ENCODE measurements around the gene DHX8. TPM values are rescaled to one million over a fixed set of nuclear protein-coding genes. Genes with fewer than 3 reads are reported as not detected.
A peak's percentile ranks its signal among the peaks of the same experiment; 100 is the strongest.

DHX8 gene
- polyA plus RNA-seq, 1 experiment = 42.7 TPM

GRCh38 chr17:43554857-43555256 lies 71.1 kb downstream of the DHX8 start:
- no peak for DNase-seq (ENCODE audit: low read depth)
- no peak for TF ChIP-seq CTCF (IDR thresholded peaks at IDR 0.05; ENCODE audit: insufficient read depth, low read depth, low read length)
- ChIA-PET POLR2A (no interaction called here), CTCF (interaction anchor here (0.6 to 2.9 kb wide), 4 partner anchors 7 to 119 kb away, joined by 3 to 10 read pairs (median 4); no protein-coding TSS in a partner anchor)
- H3K27me3 ChIP-seq (ENCODE audit: control insufficient read depth, insufficient read depth, low read length) = no peaks in the 10 kb centered on the region
- no peak overlapping the region for H3K4me3 ChIP-seq (ENCODE audit: low read depth, low read length)
- H3K36me3 ChIP-seq (ENCODE audit: control insufficient read depth, insufficient read depth, low read length) = no peaks in the 10 kb centered on the region

GRCh38 chr17:43556292-43556691 lies 72.5 kb downstream of the DHX8 start:
- POLR2A ChIA-PET = interaction anchor here (0.7 kb wide), 1 partner anchor 35 kb away, joined by 3 read pairs; no protein-coding TSS in a partner anchor
- TF ChIP-seq CTCF (IDR thresholded peaks at IDR 0.05; ENCODE audit: insufficient read depth, low read depth, low read length) = no peak
- peak; percentile 83 for DNase-seq (ENCODE audit: low read depth)
- no peak overlapping the region for H3K4me3 ChIP-seq (ENCODE audit: low read depth, low read length)
- no peaks in the 10 kb centered on the region for H3K27me3 ChIP-seq (ENCODE audit: control insufficient read depth, insufficient read depth, low read length)
- CTCF ChIA-PET = interaction anchor here (0.8 to 2.9 kb wide), 5 partner anchors 9 to 117 kb away, joined by 4 to 10 read pairs (median 5); no protein-coding TSS in a partner anchor
- no peaks in the 10 kb centered on the region for H3K36me3 ChIP-seq (ENCODE audit: control insufficient read depth, insufficient read depth, low read length)

GRCh38 chr17:43558805-43559160 lies 75.0 kb downstream of the DHX8 start:
- Histone ChIP-seq H3K4me3 (ENCODE audit: low read depth, low read length) (no peak overlapping the region), H3K27me3 (ENCODE audit: control insufficient read depth, insufficient read depth, low read length) (no peaks in the 10 kb centered on the region), H3K36me3 (ENCODE audit: control insufficient read depth, insufficient read depth, low read length) (no peaks in the 10 kb centered on the region)
- no peak for DNase-seq (ENCODE audit: low read depth)
- ChIA-PET POLR2A (no interaction called here), CTCF (interaction anchor here (1.0 to 1.3 kb wide), 3 partner anchors 15 to 115 kb away, joined by 3 to 6 read pairs (median 4); no protein-coding TSS in a partner anchor)
- no peak for TF ChIP-seq CTCF (IDR thresholded peaks at IDR 0.05; ENCODE audit: insufficient read depth, low read depth, low read length)

GRCh38 chr17:43559161-43559816 lies 75.5 kb downstream of the DHX8 start:
- ChIA-PET CTCF (interaction anchor here (1.0 to 1.3 kb wide), 3 partner anchors 15 to 114 kb away, joined by 3 to 6 read pairs (median 4); no protein-coding TSS in a partner anchor), POLR2A (no interaction called here)
- H3K36me3 ChIP-seq (ENCODE audit: control insufficient read depth, insufficient read depth, low read length) = no peaks in the 10 kb centered on the region
- no peak for TF ChIP-seq CTCF (IDR thresholded peaks at IDR 0.05; ENCODE audit: insufficient read depth, low read depth, low read length)
- H3K27me3 ChIP-seq (ENCODE audit: control insufficient read depth, insufficient read depth, low read length) = no peaks in the 10 kb centered on the region
- no peak overlapping the region for H3K4me3 ChIP-seq (ENCODE audit: low read depth, low read length)
- DNase-seq (ENCODE audit: low read depth) = no peak

GRCh38 chr17:43560461-43561427 lies 77.0 kb downstream of the DHX8 start:
- Histone ChIP-seq H3K4me3 (ENCODE audit: low read depth, low read length) (no peak overlapping the region), H3K27me3 (ENCODE audit: control insufficient read depth, insufficient read depth, low read length) (no peaks in the 10 kb centered on the region), H3K36me3 (ENCODE audit: control insufficient read depth, insufficient read depth, low read length) (no peaks in the 10 kb centered on the region)
- CTCF ChIA-PET = interaction anchor here (0.5 to 1.3 kb wide), 5 partner anchors 16 to 205 kb away, joined by 3 to 6 read pairs (median 3); no protein-coding TSS in a partner anchor
- no peak for TF ChIP-seq CTCF (IDR thresholded peaks at IDR 0.05; ENCODE audit: insufficient read depth, low read depth, low read length)
- no peak for DNase-seq (ENCODE audit: low read depth)
- POLR2A ChIA-PET = interaction anchor here (1.1 kb wide), 1 partner anchor 10 kb away, joined by 3 read pairs; no protein-coding TSS in a partner anchor
